A673 (cell line): Measurements from ENCODE around the gene URI1.

Experiments used
- CTCF ChIP-seq: fragments of 300-800, 200-600 bp; sonication (generic); conservative IDR thresholded peaks from 2 replicates; pipeline ENCODE4 v1.5.1; 2017; ENCODE audit warnings: low read depth, mild to moderate bottlenecking, antibody characterized with exemption, low read length, moderate library complexity, mixed read lengths
- EZH2 ChIP-seq: fragments of 200-600 bp; sonication (generic); IDR thresholded peaks from 2 replicates; pipeline ENCODE4 v1.6.1; 2017; ENCODE audit warnings: borderline replicate concordance, low read depth, mild to moderate bottlenecking, mixed read lengths, antibody characterized with exemption, low read length; ENCODE audit not compliant: poor library complexity, severe bottlenecking

- TF ChIP-seq CTCF (no peak), EZH2 (no peak)
These were observed 117.9 kb downstream of the URI1 start for GRCh38 chr19:30059741-30060457.
